KOPT-K1 (cell line): ENCODE results near the gene ANKFN1.
"Not testable (repeated sequence)": the region's sequence is repeated elsewhere in the genome, so short reads cannot be mapped to it uniquely, and the experiment has no call there.

Source experiments
- H3K27ac ChIP-seq: fragments of 200-600 bp; sonication (generic); 2 replicates; pipeline ENCODE4 v1.5.1; 2016; ENCODE audit warnings: antibody characterized with exemption, mild to moderate bottlenecking, low read depth, low read length; ENCODE audit not compliant: poor library complexity, severe bottlenecking
- H3K36me3 ChIP-seq: fragments of 200-600 bp; sonication (generic); 2 replicates; pipeline ENCODE4 v1.5.1; 2017; ENCODE audit warnings: antibody characterized with exemption, mild to moderate bottlenecking, low read length, moderate library complexity; ENCODE audit not compliant: insufficient read depth
- H3K9me3 ChIP-seq: fragments of 200-600 bp; sonication (generic); 2 replicates; pipeline ENCODE4 v1.5.1; 2017; ENCODE audit warnings: antibody characterized with exemption, low read length, mild to moderate bottlenecking; ENCODE audit not compliant: insufficient read depth, poor library complexity, severe bottlenecking

ANKFN1 gene

DNA sequence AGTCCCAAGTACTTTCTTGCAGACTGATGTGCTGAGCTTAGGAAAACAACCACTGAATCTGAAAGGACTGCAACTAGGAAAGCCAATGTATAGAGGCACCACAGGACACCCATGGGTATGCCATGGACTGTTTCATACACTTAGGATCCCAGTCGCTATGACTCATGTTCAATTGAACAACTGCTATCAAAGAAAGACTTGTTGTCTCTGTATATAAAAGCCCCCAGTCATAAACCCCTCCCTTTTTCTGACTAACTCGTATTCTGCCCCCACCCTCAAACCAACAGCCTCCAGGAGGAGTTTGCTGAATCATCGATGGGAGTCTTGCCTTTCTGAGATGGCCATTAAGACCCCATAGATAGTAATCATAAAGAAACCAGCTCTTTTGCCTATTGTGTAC lies 205.4 kb downstream of the ANKFN1 start:
- no peak overlapping the region for H3K27ac ChIP-seq
- peaks cover 5% of the 10 kb centered on the region for H3K9me3 ChIP-seq

DNA sequence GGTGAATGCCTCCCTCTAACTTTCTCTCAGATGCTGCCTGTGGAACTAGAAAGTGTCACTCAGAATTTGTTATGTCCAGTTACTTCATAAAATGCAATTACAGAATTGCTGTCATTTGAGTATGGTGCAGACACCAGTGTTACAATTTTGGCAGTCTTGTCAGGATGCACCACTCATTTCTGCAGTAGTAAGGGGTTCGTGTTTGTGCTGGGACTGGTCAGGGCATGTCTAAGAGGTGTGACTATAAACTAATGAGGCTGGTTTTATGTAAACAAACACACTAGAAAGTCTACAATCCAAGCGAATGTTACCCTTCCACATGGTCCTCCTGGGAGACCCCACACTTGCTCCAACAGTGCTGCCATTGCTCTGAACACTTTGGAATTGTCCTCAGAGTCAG lies 206.2 kb downstream of the ANKFN1 start:
- H3K36me3 ChIP-seq: peaks cover 71% of the 10 kb centered on the region
- H3K9me3 ChIP-seq: peaks cover 5% of the 10 kb centered on the region
- no peak overlapping the region for H3K27ac ChIP-seq

More for the DNA sequence above, 205.4 kb downstream of the ANKFN1 start:
- H3K36me3 ChIP-seq: peaks cover 80% of the 10 kb centered on the region

- Histone ChIP-seq H3K9me3 (no peaks in the 10 kb centered on the region), H3K27ac (no peak overlapping the region), H3K36me3 (peaks cover 23% of the 10 kb centered on the region)
These were observed 214.1 kb downstream of the ANKFN1 start for GRCh38 chr17:56367366-56367765.

DNA sequence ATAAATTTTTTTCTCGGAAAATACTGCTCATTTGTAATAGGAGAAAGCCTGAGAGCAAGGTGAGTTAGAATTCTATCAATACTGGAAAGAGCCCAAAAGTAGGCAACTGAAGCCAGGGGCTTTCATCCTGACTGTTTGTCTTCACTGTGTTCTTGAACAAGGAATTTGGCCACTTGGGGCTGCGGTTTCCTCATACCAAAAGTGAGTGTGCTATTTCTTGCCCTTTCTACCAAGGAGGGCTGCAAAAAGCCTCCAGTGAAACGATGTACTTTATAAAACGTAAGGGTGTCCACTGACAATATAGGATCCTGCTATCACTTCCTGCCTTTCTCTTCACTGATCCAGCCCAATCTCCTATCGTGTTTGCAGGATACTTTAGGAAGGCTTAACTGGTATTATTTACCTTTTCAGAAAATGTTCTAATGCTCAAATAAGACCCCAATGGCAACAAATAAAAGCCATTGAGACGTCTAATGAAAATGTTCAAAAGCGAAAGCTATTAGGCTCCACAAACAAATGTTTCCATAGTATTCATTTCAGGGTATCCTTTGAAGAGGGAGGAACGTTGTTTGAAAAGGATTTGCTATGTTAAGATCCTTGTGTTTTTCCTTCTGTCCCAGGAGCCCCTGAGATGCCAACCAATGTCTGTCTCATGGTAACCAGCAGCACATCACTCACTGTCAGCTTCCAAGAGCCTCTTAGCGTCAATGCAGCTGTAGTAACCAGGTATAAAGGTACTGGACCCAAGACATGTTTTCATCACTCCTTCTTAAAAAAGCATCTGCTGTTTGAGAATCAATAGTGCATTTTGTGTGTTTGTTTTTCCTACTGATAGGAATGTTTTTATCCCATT lies 220.9 kb downstream of the ANKFN1 start:
- H3K36me3 ChIP-seq: peaks cover 59% of the 10 kb centered on the region
- no peaks in the 10 kb centered on the region for H3K9me3 ChIP-seq
- H3K27ac ChIP-seq: no peak overlapping the region

GRCh38 chr17:56389356-56389755 lies 236.1 kb downstream of the ANKFN1 start:
- peaks cover 8% of the 10 kb centered on the region for H3K9me3 ChIP-seq
- no peak overlapping the region for H3K27ac ChIP-seq
- no peaks in the 10 kb centered on the region for H3K36me3 ChIP-seq

DNA sequence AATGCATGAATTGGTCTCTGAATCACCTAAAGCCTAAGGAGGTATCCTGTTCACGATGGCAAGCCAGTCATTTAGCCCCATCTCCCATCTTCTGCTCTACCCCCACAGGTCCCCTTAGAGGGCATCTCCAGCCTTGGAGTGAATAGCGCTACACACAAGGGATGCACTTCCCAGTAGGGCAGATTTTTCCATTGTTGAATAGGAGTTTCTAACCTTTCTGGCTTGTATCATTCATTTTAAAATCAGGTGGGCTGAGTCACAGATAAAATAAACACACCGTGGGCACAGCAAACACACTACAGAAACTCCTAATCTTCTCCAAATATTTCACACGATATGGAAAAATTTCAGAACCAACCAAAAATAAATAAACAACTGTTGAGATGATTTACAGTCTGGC lies 239.0 kb downstream of the ANKFN1 start:
- peaks cover 8% of the 10 kb centered on the region for H3K9me3 ChIP-seq
- no peaks in the 10 kb centered on the region for H3K36me3 ChIP-seq
- no peak overlapping the region for H3K27ac ChIP-seq

GRCh38 chr17:56393156-56393555 lies 239.9 kb downstream of the ANKFN1 start:
- Histone ChIP-seq H3K9me3 (peaks cover 8% of the 10 kb centered on the region), H3K36me3 (no peaks in the 10 kb centered on the region), H3K27ac (no peak overlapping the region)

- Histone ChIP-seq H3K9me3 (no peaks in the 10 kb centered on the region), H3K27ac (no peak overlapping the region), H3K36me3 (no peaks in the 10 kb centered on the region)
These were observed 242.5 kb downstream of the ANKFN1 start for GRCh38 chr17:56395787-56396186.

DNA sequence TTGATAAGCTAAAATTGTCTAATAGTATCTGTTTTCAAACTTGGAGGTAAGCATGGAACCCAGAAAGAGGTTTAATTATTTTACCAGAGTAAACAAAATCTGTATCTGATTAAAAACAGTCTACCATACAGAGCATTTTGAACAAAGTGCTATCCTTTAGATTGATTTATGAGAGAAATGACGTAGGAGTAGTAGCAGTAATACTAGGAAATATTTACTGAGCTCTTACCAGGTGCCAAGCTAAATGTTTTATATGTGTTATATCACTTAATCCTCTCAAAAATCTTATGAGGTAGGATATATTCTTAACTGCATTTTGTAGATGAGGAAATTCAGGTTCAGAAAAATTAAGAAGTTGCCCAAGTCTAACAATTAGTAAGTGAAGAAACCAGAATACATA lies 253.8 kb downstream of the ANKFN1 start:
- Histone ChIP-seq H3K27ac (no peak overlapping the region), H3K9me3 (peaks cover 3% of the 10 kb centered on the region), H3K36me3 (peaks cover 5% of the 10 kb centered on the region; the same call in 1 of the 2 replicates)

DNA sequence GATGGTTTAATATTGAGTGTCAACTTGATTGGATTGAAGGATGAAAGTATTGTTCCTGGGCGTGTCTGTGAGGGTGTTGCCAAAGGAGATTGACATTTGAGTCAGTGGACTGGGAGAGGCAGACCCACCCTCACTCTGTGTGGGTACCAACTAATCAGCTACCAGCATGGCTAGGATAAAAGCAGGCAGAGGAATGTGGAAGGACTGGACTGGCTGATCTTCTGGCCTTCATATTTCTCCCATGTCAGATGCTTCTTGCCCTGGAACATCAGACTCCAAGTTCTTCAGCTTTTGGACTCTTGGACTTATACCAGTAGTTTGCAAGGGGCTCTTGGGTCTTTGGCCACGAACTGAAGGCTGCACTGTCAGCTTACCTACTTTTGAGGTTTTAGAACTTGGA lies 259.1 kb downstream of the ANKFN1 start:
- not testable (repeated sequence) for H3K36me3 ChIP-seq
- H3K9me3 ChIP-seq: peaks cover 28% of the 10 kb centered on the region

GRCh38 chr17:56416682-56417351 lies 263.5 kb downstream of the ANKFN1 start:
- H3K27ac ChIP-seq: no peak overlapping the region
- H3K9me3 ChIP-seq: peaks cover 25% of the 10 kb centered on the region
- no peaks in the 10 kb centered on the region for H3K36me3 ChIP-seq

More for the DNA sequence above, 259.1 kb downstream of the ANKFN1 start:
- not testable (repeated sequence) for H3K27ac ChIP-seq

GRCh38 chr17:56424005-56424404 lies 270.7 kb downstream of the ANKFN1 start:
- H3K27ac ChIP-seq: no peak overlapping the region

GRCh38 chr17:56424543-56425044 lies 271.3 kb downstream of the ANKFN1 start:
- Histone ChIP-seq H3K27ac (no peak overlapping the region), H3K36me3 (no peaks in the 10 kb centered on the region), H3K9me3 (no peaks in the 10 kb centered on the region)

More at GRCh38 chr17:56424005-56424404, 270.7 kb downstream of the ANKFN1 start:
- H3K9me3 ChIP-seq: no peaks in the 10 kb centered on the region
- no peaks in the 10 kb centered on the region for H3K36me3 ChIP-seq

DNA sequence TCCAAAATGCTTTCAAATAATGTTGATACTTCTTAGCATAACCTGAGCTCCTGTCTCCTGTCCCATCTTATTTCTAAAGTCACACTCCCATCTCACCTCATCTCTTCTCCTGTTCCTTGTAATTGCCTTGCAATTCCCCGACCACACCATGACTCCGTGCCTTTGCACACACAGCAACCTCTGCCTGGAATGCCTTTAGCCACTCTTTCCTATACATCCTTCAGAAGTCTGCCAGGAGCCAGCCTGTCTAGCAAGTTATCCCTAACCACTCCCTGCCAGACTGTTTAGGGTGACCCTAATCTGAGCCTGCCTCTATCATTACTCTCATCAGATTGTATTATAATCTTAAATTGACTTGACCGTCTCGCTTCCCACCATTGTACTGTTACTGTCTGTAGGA lies 272.2 kb downstream of the ANKFN1 start:
- H3K27ac ChIP-seq: no peak overlapping the region
- H3K36me3 ChIP-seq: no peaks in the 10 kb centered on the region
- no peaks in the 10 kb centered on the region for H3K9me3 ChIP-seq

GRCh38 chr17:56426901-56427300 lies 273.6 kb downstream of the ANKFN1 start:
- Histone ChIP-seq H3K9me3 (no peaks in the 10 kb centered on the region), H3K27ac (no peak overlapping the region), H3K36me3 (no peaks in the 10 kb centered on the region)
